Measurements from ENCODE around the gene SASH3. TPM values are rescaled to one million over a fixed set of nuclear protein-coding genes. Genes with fewer than 3 reads are reported as not detected.
A peak's percentile ranks its signal among the peaks of the same experiment; 100 is the strongest.

The SASH3 gene
- total RNA-seq (18.3 TPM), polyA plus RNA-seq (ENCODE audit: insufficient read depth, low read depth, low replicate concordance) (1.9 TPM)
- long read RNA-seq, donor 1, result 0 reads
- long read RNA-seq, donor 2, result 0 reads
- long read RNA-seq, donor 3, result 0 reads
- long read RNA-seq, donor 4, result 0 reads
- long read RNA-seq, donor 5, result 0 reads
- long read RNA-seq, donor 6, result 0 reads
- long read RNA-seq, donor 7, partial matches to known transcripts, result 0 of 2 reads
- long read RNA-seq, donor 7, other reads (novel, unspliced or antisense), result 2 of 2 reads
- long read RNA-seq, donor 8, result 0 reads
- long read RNA-seq, donor 9, partial matches to known transcripts, result 0 of 1 reads
- long read RNA-seq, donor 9, other reads (novel, unspliced or antisense), result 0 of 1 reads
- long read RNA-seq, donor 10, result 0 reads

- no peaks in the 10 kb centered on the region for H3K27me3 ChIP-seq (ENCODE audit: control insufficient read depth, insufficient read depth, low read length)
- no peak for FAIRE-seq
Measured at GRCh38 chrX:129779747-129780146, at the start of gene SASH3. Gene SASH3, plus strand, starts transcription at chrX:129779949. Its CDS starts 149 bp downstream, at chrX:129780098.

DNA sequence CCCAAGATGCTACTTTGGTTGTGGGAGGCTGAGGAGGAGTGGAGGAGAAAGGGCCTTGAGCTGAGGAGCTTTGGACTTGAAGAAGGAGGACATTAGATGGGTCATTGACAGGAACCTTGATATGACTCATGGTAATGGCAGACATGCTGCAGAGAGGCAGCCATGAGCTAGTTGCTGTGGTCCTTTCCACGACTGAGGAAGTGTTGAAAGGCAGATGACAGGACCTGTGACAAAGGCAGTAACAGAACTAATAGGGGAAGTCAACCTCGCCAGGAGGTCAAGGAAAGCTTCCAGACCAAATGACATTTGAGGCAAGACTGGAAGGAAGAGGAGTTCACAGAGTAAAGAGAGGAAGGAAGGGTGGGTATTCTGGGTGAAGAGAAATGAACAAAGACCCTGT is 48.5 kb upstream of the SASH3 start:
- TF ChIP-seq, protein P1, sequence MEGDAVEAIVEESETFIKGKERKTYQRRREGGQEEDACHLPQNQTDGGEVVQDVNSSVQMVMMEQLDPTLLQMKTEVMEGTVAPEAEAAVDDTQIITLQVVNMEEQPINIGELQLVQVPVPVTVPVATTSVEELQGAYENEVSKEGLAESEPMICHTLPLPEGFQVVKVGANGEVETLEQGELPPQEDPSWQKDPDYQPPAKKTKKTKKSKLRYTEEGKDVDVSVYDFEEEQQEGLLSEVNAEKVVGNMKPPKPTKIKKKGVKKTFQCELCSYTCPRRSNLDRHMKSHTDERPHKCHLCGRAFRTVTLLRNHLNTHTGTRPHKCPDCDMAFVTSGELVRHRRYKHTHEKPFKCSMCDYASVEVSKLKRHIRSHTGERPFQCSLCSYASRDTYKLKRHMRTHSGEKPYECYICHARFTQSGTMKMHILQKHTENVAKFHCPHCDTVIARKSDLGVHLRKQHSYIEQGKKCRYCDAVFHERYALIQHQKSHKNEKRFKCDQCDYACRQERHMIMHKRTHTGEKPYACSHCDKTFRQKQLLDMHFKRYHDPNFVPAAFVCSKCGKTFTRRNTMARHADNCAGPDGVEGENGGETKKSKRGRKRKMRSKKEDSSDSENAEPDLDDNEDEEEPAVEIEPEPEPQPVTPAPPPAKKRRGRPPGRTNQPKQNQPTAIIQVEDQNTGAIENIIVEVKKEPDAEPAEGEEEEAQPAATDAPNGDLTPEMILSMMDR (IDR thresholded peaks at IDR 0.05; ENCODE audit: borderline replicate concordance, extremely low read depth, insufficient read depth), result no peak

More at GRCh38 chrX:129779747-129780146, at the start of gene SASH3:
- H3K36me3 ChIP-seq (ENCODE audit: control insufficient read depth in 2 of 3, insufficient read depth in 3 of 3, low read length in 3 of 3), result no peaks in the 10 kb centered on the region
- no peak within 1 kb of the TSS for H3K27ac ChIP-seq (ENCODE audit: low read depth in 2 of 2, low read length in 2 of 2)
- TF ChIP-seq, protein P1 (IDR thresholded peaks at IDR 0.05; ENCODE audit: borderline replicate concordance, extremely low read depth, insufficient read depth), result no peak
- no peaks in the 10 kb centered on the region for H3K9me3 ChIP-seq (ENCODE audit: control insufficient read depth in 2 of 3, insufficient read depth in 1 of 3, low read length in 3 of 3)
- no peak within 1 kb of the TSS for H3K4me3 ChIP-seq (ENCODE audit: low read length in 3 of 3)
- no peak within 1 kb of the TSS for H3K9ac ChIP-seq (ENCODE audit: low read length in 3 of 3)
- intact Hi-C loops (cut with DNase I), result no loop called here
- H3K4me1 ChIP-seq (ENCODE audit: control insufficient read depth in 2 of 3, insufficient read depth in 2 of 3, low read depth in 1 of 3, low read length in 3 of 3), result no peaks in the 10 kb centered on the region
- DNase-seq, result peak in 1 of 5 donors; percentile 83

DNA sequence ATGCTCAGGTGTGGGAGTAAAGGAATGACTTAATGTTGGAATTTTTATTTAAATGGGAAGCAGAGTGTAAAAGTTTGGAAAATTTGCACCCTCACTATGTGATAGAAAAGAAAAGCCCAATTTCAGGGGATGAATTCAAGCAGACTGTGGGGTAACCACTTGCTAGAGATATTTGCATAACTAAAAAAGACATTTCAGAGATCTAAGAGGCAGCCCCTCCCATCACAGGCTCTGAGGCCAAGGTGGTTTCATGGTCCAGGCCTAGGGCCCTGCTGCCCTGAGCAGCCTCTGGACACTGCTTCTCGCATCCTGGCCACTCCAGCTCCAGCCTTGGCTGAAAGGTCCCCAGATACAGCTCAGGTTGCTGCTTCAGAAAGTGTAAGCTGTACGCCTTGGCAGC is 46.9 kb upstream of the SASH3 start:
- peaks cover 0 to 2% (median 0%) of the 10 kb centered on the region in 3 donors for H3K4me1 ChIP-seq (ENCODE audit: control insufficient read depth in 2 of 3, insufficient read depth in 2 of 3, low read depth in 1 of 3, low read length in 3 of 3)
- H3K27me3 ChIP-seq (ENCODE audit: control insufficient read depth, insufficient read depth, low read length), result no peaks in the 10 kb centered on the region
- H3K4me3 ChIP-seq (ENCODE audit: low read length in 3 of 3), result no peak overlapping the region
- H3K27ac ChIP-seq (ENCODE audit: low read depth in 2 of 2, low read length in 2 of 2), result no peak overlapping the region
- DNase-seq (no peak), FAIRE-seq (no peak)
- no peaks in the 10 kb centered on the region for H3K9me3 ChIP-seq (ENCODE audit: control insufficient read depth in 2 of 3, insufficient read depth in 1 of 3, low read length in 3 of 3)
- TF ChIP-seq, protein P1 (IDR thresholded peaks at IDR 0.05; ENCODE audit: borderline replicate concordance, extremely low read depth, insufficient read depth), result no peak
- no peaks in the 10 kb centered on the region for H3K36me3 ChIP-seq (ENCODE audit: control insufficient read depth in 2 of 3, insufficient read depth in 3 of 3, low read length in 3 of 3)
- intact Hi-C loops (cut with DNase I), result no loop called here
- H3K9ac ChIP-seq (ENCODE audit: low read length in 3 of 3), result no peak overlapping the region

More for the DNA sequence above, 48.5 kb upstream of the SASH3 start:
- Histone ChIP-seq H3K36me3 (ENCODE audit: control insufficient read depth in 2 of 3, insufficient read depth in 3 of 3, low read length in 3 of 3) (no peaks in the 10 kb centered on the region), H3K9me3 (ENCODE audit: control insufficient read depth in 2 of 3, insufficient read depth in 1 of 3, low read length in 3 of 3) (no peaks in the 10 kb centered on the region), H3K27ac (ENCODE audit: low read depth in 2 of 2, low read length in 2 of 2) (no peak overlapping the region), H3K4me1 (ENCODE audit: control insufficient read depth in 2 of 3, insufficient read depth in 2 of 3, low read depth in 1 of 3, low read length in 3 of 3) (peaks cover 0 to 2% (median 0%) of the 10 kb centered on the region in 3 donors), H3K9ac (ENCODE audit: low read length in 3 of 3) (no peak overlapping the region), H3K4me3 (ENCODE audit: low read length in 3 of 3) (no peak overlapping the region), H3K27me3 (ENCODE audit: control insufficient read depth, insufficient read depth, low read length) (no peaks in the 10 kb centered on the region)
- FAIRE-seq, result no peak
- DNase-seq, result no peak
- intact Hi-C loops (cut with DNase I), result no loop called here
